Activated CD8-positive, alpha-beta T cell treated with anti-CD3 and anti-CD28 coated beads, Interleukin-2, amount 10 ng/mL, durations not matched to agents 7 days and 5 days (primary cell): ENCODE results near the gene GCGR. TPM values are rescaled to one million over a fixed set of nuclear protein-coding genes. Genes with fewer than 3 reads are reported as not detected.

Experiments used
- ATAC-seq: fragments of 150-1000 bp; cut with Tn5 transposase; one replicate; pipeline ENCODE4 v1.10.0; 2021; ENCODE audit warnings: moderate library complexity
- CTCF ChIA-PET: fragments of 350-600 bp; sonication (Branson Sonifier 250); formaldehyde crosslinking; loops from one replicate; lab custom pipeline; 2021; ENCODE audit warnings: antibody characterized with exemption; lab: Charles Lee
- POLR2A ChIA-PET: fragments of 350-600 bp; sonication (Branson Sonifier 250); formaldehyde crosslinking; loops from one replicate; lab custom pipeline; 2021; ENCODE audit warnings: antibody characterized with exemption; lab: Charles Lee
- DNase-seq: peaks from one replicate; pipeline ENCODE4 v3.0.0-alpha.2; 2020
- H3K27ac Mint-ChIP-seq: one replicate; pipeline ENCODE4 v1.8.0; 2021; ENCODE audit warnings: mild to moderate bottlenecking, mixed read lengths
- H3K27me3 Mint-ChIP-seq: one replicate; pipeline ENCODE4 v1.8.0; 2021; ENCODE audit warnings: low read depth, mixed read lengths
- H3K36me3 Mint-ChIP-seq: one replicate; pipeline ENCODE4 v1.8.0; 2021; ENCODE audit warnings: low read depth, mixed read lengths
- H3K4me1 Mint-ChIP-seq: one replicate; pipeline ENCODE4 v1.8.0; 2021; ENCODE audit warnings: low read depth, mixed read lengths
- H3K4me3 Mint-ChIP-seq: one replicate; pipeline ENCODE4 v1.8.0; 2021; ENCODE audit warnings: mild to moderate bottlenecking, mixed read lengths
- H3K9me3 Mint-ChIP-seq: one replicate; pipeline ENCODE4 v1.8.0; 2022; ENCODE audit warnings: mixed read lengths; ENCODE audit not compliant: insufficient read depth
- total RNA-seq, 2 experiments: library from RNA; stranded (reverse); gene quantifications; one replicate each; pipeline ENCODE4 v1.2.3, GENCODE V29; 2021

Gene GCGR
- total RNA-seq, 2 experiments from 2014 or later: not detected

- CTCF ChIA-PET: interaction anchor here (1.7 kb wide), 1 partner anchor 9 kb away, joined by 7 read pairs; no protein-coding TSS in a partner anchor
- Mint-ChIP-seq H3K27ac (peak overlapping the region; percentile 99), H3K9me3 (no peaks in the 10 kb centered on the region), H3K4me3 (peak overlapping the region; percentile 96), H3K36me3 (peaks cover 59% of the 10 kb centered on the region), H3K27me3 (no peaks in the 10 kb centered on the region), H3K4me1 (peaks cover 46% of the 10 kb centered on the region)
- ATAC-seq (peak; percentile 89), DNase-seq (peak; percentile 100)
- POLR2A ChIA-PET: interaction anchor here (1.0 to 1.9 kb wide), 4 partner anchors 8 to 31 kb away, joined by 3 to 16 read pairs (median 4); no protein-coding TSS in a partner anchor
Observed at GRCh38 chr17:81860756-81861568, 57.0 kb downstream of the GCGR start.

- CTCF ChIA-PET: interaction anchor here (1.0 kb wide), 1 partner anchor 11 kb away, joined by 3 read pairs; no protein-coding TSS in a partner anchor
- Mint-ChIP-seq H3K4me3 (peak overlapping the region; percentile 73), H3K27ac (peak overlapping the region; percentile 82), H3K9me3 (no peaks in the 10 kb centered on the region), H3K36me3 (peaks cover 57% of the 10 kb centered on the region), H3K27me3 (no peaks in the 10 kb centered on the region), H3K4me1 (peaks cover 53% of the 10 kb centered on the region)
- no peak for DNase-seq
- ATAC-seq: no peak
- POLR2A ChIA-PET: interaction anchor here (1.1 kb wide), 1 partner anchor 22 kb away, joined by 4 read pairs; no protein-coding TSS in a partner anchor
Observed at GRCh38 chr17:81863123-81863675, 59.2 kb downstream of the GCGR start.

Other genes with a start within 250 kb of the GCGR start
- 100 to 1,000 TPM; 113 TPM for gene NPLOC4, start 167.0 kb upstream of the GCGR start, total RNA-seq
- 1 to 10 TPM; 1.2 TPM for gene TSPAN10, start 167.0 kb upstream of the GCGR start, total RNA-seq
- gene PDE6G, start 147.6 kb upstream of the GCGR start, total RNA-seq: 10 to 100 TPM; 76.5 to 80.3 TPM
- gene OXLD1, start 137.5 kb upstream of the GCGR start, total RNA-seq: 10 to 100 TPM; 48.5 to 52.3 TPM
- gene CCDC137, start 137.4 kb upstream of the GCGR start, total RNA-seq: 10 to 100 TPM; 42.3 to 43.7 TPM
- 10 to 100 TPM; 21.3 to 28.4 TPM for gene ARL16, start 120.4 kb upstream of the GCGR start, total RNA-seq
- 100 to 1,000 TPM; 107 to 128 TPM for gene HGS, start 120.1 kb upstream of the GCGR start, total RNA-seq
- 100 to 1,000 TPM; 102 to 104 TPM for gene MRPL12, start 100.8 kb upstream of the GCGR start, total RNA-seq
- gene SLC25A10, start 91.9 kb upstream of the GCGR start, total RNA-seq: 10 to 100 TPM; 39.2 to 40.4 TPM
- gene MCRIP1, start 29.1 kb downstream of the GCGR start, total RNA-seq: 10 to 100 TPM; 42.3 to 43.0 TPM
- not detected for gene PPP1R27, start 30.9 kb downstream of the GCGR start, total RNA-seq
- 100 to 1,000 TPM; 474 to 498 TPM for gene P4HB, start 56.4 kb downstream of the GCGR start, total RNA-seq
- gene ARHGDIA, start 67.2 kb downstream of the GCGR start, total RNA-seq: 100 to 1,000 TPM; 756 to 778 TPM
- 100 to 1,000 TPM; 269 to 273 TPM for gene ALYREF, start 87.4 kb downstream of the GCGR start, total RNA-seq
- gene ANAPC11, start 87.6 kb downstream of the GCGR start, total RNA-seq: 100 to 1,000 TPM; 122 TPM
- gene NPB, start 98.1 kb downstream of the GCGR start, total RNA-seq: under 1 TPM; 0.18 to 0.55 TPM
- 10 to 100 TPM; 48.6 to 50.4 TPM for gene PCYT2, start 107.2 kb downstream of the GCGR start, total RNA-seq
- gene SIRT7, start 114.0 kb downstream of the GCGR start, total RNA-seq: 10 to 100 TPM; 55.0 to 63.4 TPM
- 10 to 100 TPM; 14.0 to 16.5 TPM for gene MAFG, start 123.6 kb downstream of the GCGR start, total RNA-seq
- gene PYCR1, start 133.2 kb downstream of the GCGR start, total RNA-seq: 10 to 100 TPM; 35.5 to 38.1 TPM
- not detected for gene MYADML2, start 143.1 kb downstream of the GCGR start, total RNA-seq
- gene NOTUM, start 157.0 kb downstream of the GCGR start, total RNA-seq: under 1 TPM; 0.29 to 0.42 TPM
- 10 to 100 TPM; 27.0 to 33.7 TPM for gene ASPSCR1, start 173.5 kb downstream of the GCGR start, total RNA-seq
- 10 to 100 TPM; 86.7 to 87.7 TPM for gene CENPX, start 218.7 kb downstream of the GCGR start, total RNA-seq
- 10 to 100 TPM; 58.3 to 58.9 TPM for gene LRRC45, start 219.2 kb downstream of the GCGR start, total RNA-seq
- gene RAC3, start 227.5 kb downstream of the GCGR start, total RNA-seq: 10 to 100 TPM; 12.9 to 13.1 TPM
- 100 to 1,000 TPM; 141 TPM for gene DCXR, start 233.5 kb downstream of the GCGR start, total RNA-seq
- 10 to 100 TPM; 19.4 to 20.8 TPM for gene RFNG, start 247.7 kb downstream of the GCGR start, total RNA-seq
- 100 to 1,000 TPM in 1 of 2 experiments, 10 to 100 TPM in 1; 97.6 to 104 TPM for gene GPS1, start 247.7 kb downstream of the GCGR start, total RNA-seq